Endothelial cell of umbilical vein (primary cell): ENCODE measurements around the gene ZMAT5. TPM values are rescaled to one million over a fixed set of nuclear protein-coding genes. Genes with fewer than 3 reads are reported as not detected.

ENCODE experiments used
- BruUV-seq: library from RNA; stranded (reverse); fragments of 400-500 nt; replicated peaks from 2 replicates; lab custom pipeline; 2021; lab: Mats Ljungman, UMichigan
- CTCF ChIA-PET: fragments of 300-600, 350-600 bp; sonication (Branson Sonifier 250); formaldehyde crosslinking; loops from one replicate; lab custom pipeline; 2021; ENCODE audit warnings: antibody characterized with exemption, inconsistent platforms; lab: Charles Lee
- POLR2A ChIA-PET: fragments of 300-600, 350-600 bp; sonication (Branson Sonifier 250); formaldehyde crosslinking; loops from one replicate; lab custom pipeline; 2021; ENCODE audit warnings: antibody characterized with exemption, inconsistent platforms; lab: Charles Lee
- DNase-seq: peaks from one replicate; pipeline ENCODE4 v3.0.0-alpha.2; 2011; ENCODE audit warnings: low read depth, low spot score
- FAIRE-seq: peaks from 2 replicates; lab custom pipeline; 2011; peaks lifted over from hg19 to GRCh38; lab: Jason Lieb, UNC
- H2AFZ ChIP-seq: 2 replicates; pipeline ENCODE4 v1.6.0; 2012; ENCODE audit warnings: low read depth, low read length, control low read depth, inconsistent platforms
- H3K27ac ChIP-seq: 2 replicates; pipeline ENCODE4 v1.5.1; 2011; ENCODE audit warnings: low read depth, mild to moderate bottlenecking, control low read depth, low read length, moderate library complexity; ENCODE audit not compliant: insufficient read depth
- H3K27me3 ChIP-seq, 2 experiments: 2 replicates each; pipeline versions ENCODE4 v1.6.0 to v1.6.1; 2011; ENCODE audit warnings: low read length in 2 of 2, mixed read lengths in 1 of 2; ENCODE audit not compliant: control insufficient read depth in 2 of 2, insufficient read depth in 2 of 2
- H3K36me3 ChIP-seq, 2 experiments: 2 replicates in 1 of 2; 3 replicates in 1 of 2; pipeline ENCODE4 v1.5.1; 2011; ENCODE audit warnings: low read length in 2 of 2, mild to moderate bottlenecking in 1 of 2, moderate library complexity in 1 of 2; ENCODE audit not compliant: control insufficient read depth in 2 of 2, insufficient read depth in 2 of 2; ENCODE audit errors: extremely low read depth in 1 of 2
- H3K4me1 ChIP-seq: 3 replicates; pipeline ENCODE4 v1.5.1; 2011; ENCODE audit warnings: mild to moderate bottlenecking, low read length; ENCODE audit not compliant: control insufficient read depth, insufficient read depth; ENCODE audit errors: extremely low read depth
- H3K4me2 ChIP-seq: 2 replicates; pipeline ENCODE4 v1.6.1; 2011; ENCODE audit warnings: low read length, control low read depth, mixed read lengths; ENCODE audit not compliant: insufficient read depth
- H3K4me3 ChIP-seq, 3 experiments: fragments of 200-600 bp in 1 of 3; sonication (generic), shearing (Covaris generic) in 1 of 3; replicated peaks in 1 of 3; 2 replicates each; pipeline ENCODE4 v1.5.1; 2011 to 2016; ENCODE audit warnings: control low read depth in 3 of 3, low read length in 3 of 3, mild to moderate bottlenecking in 2 of 3, inconsistent platforms in 1 of 3, low read depth in 1 of 3, moderate library complexity in 1 of 3; ENCODE audit not compliant: insufficient read depth in 1 of 3
- H3K79me2 ChIP-seq: 2 replicates; pipeline ENCODE4 v1.6.0; 2012; ENCODE audit warnings: low read length, inconsistent platforms; ENCODE audit not compliant: control insufficient read depth, insufficient read depth
- H3K9ac ChIP-seq: replicated peaks from 2 replicates; pipeline ENCODE3; 2011; ENCODE audit warnings: low read length, control low read depth; ENCODE audit not compliant: insufficient read depth; ENCODE audit errors: extremely low read depth
- H3K9me1 ChIP-seq: replicated peaks from 3 replicates; pipeline ENCODE4 v1.6.0; 2011; ENCODE audit warnings: mild to moderate bottlenecking, low read length; ENCODE audit not compliant: control insufficient read depth, insufficient read depth; ENCODE audit errors: extremely low read depth
- H3K9me3 ChIP-seq: replicated peaks from 2 replicates; pipeline ENCODE4 v1.5.1; 2012; ENCODE audit warnings: low read length, inconsistent platforms; ENCODE audit not compliant: control insufficient read depth, insufficient read depth
- H4K20me1 ChIP-seq: replicated peaks from 2 replicates; pipeline ENCODE3; 2011; ENCODE audit warnings: mild to moderate bottlenecking, low read length; ENCODE audit not compliant: control insufficient read depth, insufficient read depth; ENCODE audit errors: extremely low read depth
- EZH2 ChIP-seq: IDR thresholded peaks from 2 replicates; pipeline ENCODE4 v1.6.1; 2012; ENCODE audit warnings: borderline replicate concordance, low read depth, mild to moderate bottlenecking, moderate library complexity, low read length, inconsistent platforms; ENCODE audit not compliant: severe bottlenecking
- FOS ChIP-seq: IDR thresholded peaks from 2 replicates; pipeline ENCODE4 v1.6.1; 2011; ENCODE audit warnings: mild to moderate bottlenecking, low read length, moderate library complexity, borderline replicate concordance; ENCODE audit not compliant: insufficient read depth
- GATA2 ChIP-seq: IDR thresholded peaks from 2 replicates; pipeline ENCODE4 v1.7.0; 2011; ENCODE audit warnings: low read depth, mild to moderate bottlenecking, moderate library complexity, mixed read lengths, low read length; ENCODE audit not compliant: insufficient read length, insufficient read depth
- JUN ChIP-seq: IDR thresholded peaks from 2 replicates; pipeline ENCODE4 v1.6.1; 2011; ENCODE audit warnings: borderline replicate concordance, low read depth; ENCODE audit not compliant: insufficient read length, insufficient read depth
- MYC ChIP-seq: IDR thresholded peaks from one replicate; pipeline ENCODE4 v1.6.1; 2011; ENCODE audit warnings: mild to moderate bottlenecking, low read depth, low read length
- POLR2A ChIP-seq: IDR thresholded peaks from 2 replicates; pipeline ENCODE4 v1.6.1; 2012; ENCODE audit warnings: low read depth, mild to moderate bottlenecking, control low read depth, low read length
- POLR2AphosphoS5 ChIP-seq: IDR thresholded peaks from 2 replicates; pipeline ENCODE4 v1.6.1; 2012; ENCODE audit warnings: low read depth, mild to moderate bottlenecking, control low read depth, low read length, moderate library complexity; ENCODE audit not compliant: insufficient read depth
- dilution Hi-C: fragments of 300-500 bp; cut with MboI; formaldehyde crosslinking; loops from one replicate; pipeline ENCODE4 v1.15.0; 2019; ENCODE audit warnings: low sequenced_read_pairs; ENCODE audit not compliant: extremely low pct_ligation_motif_present
- intact Hi-C: fragments of 100-400 bp; cut with micrococcal nuclease; formaldehyde crosslinking; loops from one replicate; pipeline ENCODE4 v1.10.0; 2022
- polyA plus RNA-seq, 4 experiments: library from polyadenylated mRNA; depleted of rRNA in 3 of 4; stranded (reverse) in 3 of 4; unstranded in 1 of 4; fragments of >200 nt; gene quantifications; 2 replicates each; pipeline versions ENCODE4 v1.2.1 to v1.2.3, GENCODE V29; 2011 to 2012; ENCODE audit warnings: missing spikeins in 1 of 4
- total RNA-seq: library from RNA; stranded (reverse); gene quantifications from 2 replicates; pipeline ENCODE4 v1.2.3, GENCODE V29; 2021
- TF ChIP-seq, protein P1 (sequence below): IDR thresholded peaks from 2 replicates; pipeline ENCODE4 v1.6.1; 2011; ENCODE audit not compliant: insufficient read depth, insufficient read length
- TF ChIP-seq, protein P2 (sequence below), 2 donors: IDR thresholded peaks; 1 replicate in 1 of 2; 2 replicates in 1 of 2; pipeline ENCODE4 v1.5.1; 2011; ENCODE audit warnings: low read length in 2 of 2, mild to moderate bottlenecking in 2 of 2, moderate library complexity in 2 of 2, control low read depth in 1 of 2, inconsistent platforms in 1 of 2, low read depth in 1 of 2; ENCODE audit not compliant: insufficient read depth in 1 of 2; ENCODE audit errors: extremely low read depth in 1 of 2

The ZMAT5 gene
- total and polyA plus RNA-seq, 2 donors (not counting 3 experiments of a cell fraction or from before 2014, with no cell fraction given) = 24.9 to 43.6 TPM

- dilution Hi-C loops = no loop called here
- Histone ChIP-seq H3K4me3 (no peak overlapping the region), H3K27ac (no peak overlapping the region), H4K20me1 (no peaks in the 10 kb centered on the region), H3K4me2 (no peak overlapping the region), H3K9me1 (no peaks in the 10 kb centered on the region), H3K36me3 (peaks cover 0 to 4% of the 10 kb centered on the region in 2 experiments), H3K9ac (no peak overlapping the region), H2AFZ (no peak overlapping the region), H3K9me3 (no peaks in the 10 kb centered on the region), H3K4me1 (no peaks in the 10 kb centered on the region), H3K27me3 (no peaks in the 10 kb centered on the region), H3K79me2 (no peaks in the 10 kb centered on the region)
- ChIA-PET CTCF (interaction anchor here (1.9 kb wide), 1 partner anchor 10 kb away, joined by 4 read pairs; no protein-coding TSS in a partner anchor), POLR2A (no interaction called here)
- TF ChIP-seq FOS (no peak), JUN (no peak), MYC (no peak), GATA2 (no peak), POLR2A (no peak), POLR2AphosphoS5 (no peak), EZH2 (no peak)
- TF ChIP-seq, protein P1, sequence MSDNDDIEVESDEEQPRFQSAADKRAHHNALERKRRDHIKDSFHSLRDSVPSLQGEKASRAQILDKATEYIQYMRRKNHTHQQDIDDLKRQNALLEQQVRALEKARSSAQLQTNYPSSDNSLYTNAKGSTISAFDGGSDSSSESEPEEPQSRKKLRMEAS = no peak
- TF ChIP-seq, protein P2, sequence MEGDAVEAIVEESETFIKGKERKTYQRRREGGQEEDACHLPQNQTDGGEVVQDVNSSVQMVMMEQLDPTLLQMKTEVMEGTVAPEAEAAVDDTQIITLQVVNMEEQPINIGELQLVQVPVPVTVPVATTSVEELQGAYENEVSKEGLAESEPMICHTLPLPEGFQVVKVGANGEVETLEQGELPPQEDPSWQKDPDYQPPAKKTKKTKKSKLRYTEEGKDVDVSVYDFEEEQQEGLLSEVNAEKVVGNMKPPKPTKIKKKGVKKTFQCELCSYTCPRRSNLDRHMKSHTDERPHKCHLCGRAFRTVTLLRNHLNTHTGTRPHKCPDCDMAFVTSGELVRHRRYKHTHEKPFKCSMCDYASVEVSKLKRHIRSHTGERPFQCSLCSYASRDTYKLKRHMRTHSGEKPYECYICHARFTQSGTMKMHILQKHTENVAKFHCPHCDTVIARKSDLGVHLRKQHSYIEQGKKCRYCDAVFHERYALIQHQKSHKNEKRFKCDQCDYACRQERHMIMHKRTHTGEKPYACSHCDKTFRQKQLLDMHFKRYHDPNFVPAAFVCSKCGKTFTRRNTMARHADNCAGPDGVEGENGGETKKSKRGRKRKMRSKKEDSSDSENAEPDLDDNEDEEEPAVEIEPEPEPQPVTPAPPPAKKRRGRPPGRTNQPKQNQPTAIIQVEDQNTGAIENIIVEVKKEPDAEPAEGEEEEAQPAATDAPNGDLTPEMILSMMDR (IDR thresholded peaks at IDR 0.05; ENCODE audit: extremely low read depth in 1 of 2, insufficient read depth in 1 of 2, low read depth in 1 of 2, low read length in 2 of 2) = no peak
- BruUV-seq = no TSS peak
- FAIRE-seq (no peak), DNase-seq (no peak)
- intact Hi-C loops = no loop called here
Measured at GRCh38 chr22:29737251-29738117, 29.3 kb downstream of the ZMAT5 start.
